ENCODE data around the gene GPN1.
"Not testable (repeated sequence)": the region's sequence is repeated elsewhere in the genome, so short reads cannot be mapped to it uniquely, and the experiment has no call there.

The GPN1 gene

GRCh38 chr2:27587025-27587424 is 41.8 kb upstream of the GPN1 start:
- no peak for TF ChIP-seq CTCF (IDR thresholded peaks at IDR 0.05; ENCODE audit: borderline replicate concordance, insufficient read depth, low read depth, low read length)
- no peak overlapping the region for H3K4me3 ChIP-seq (ENCODE audit: low read depth, low read length)

GRCh38 chr2:27588308-27588707 is 40.5 kb upstream of the GPN1 start:
- no peak overlapping the region for H3K4me3 ChIP-seq (ENCODE audit: low read depth, low read length)

GRCh38 chr2:27591745-27592144 is 37.1 kb upstream of the GPN1 start:
- H3K4me3 ChIP-seq (ENCODE audit: low read depth, low read length): no peak overlapping the region

More at GRCh38 chr2:27588308-27588707, 40.5 kb upstream of the GPN1 start:
- no peak for TF ChIP-seq CTCF (IDR thresholded peaks at IDR 0.05; ENCODE audit: borderline replicate concordance, insufficient read depth, low read depth, low read length)

GRCh38 chr2:27593240-27593639 is 35.6 kb upstream of the GPN1 start:
- no peak for TF ChIP-seq CTCF (IDR thresholded peaks at IDR 0.05; ENCODE audit: borderline replicate concordance, insufficient read depth, low read depth, low read length)
- no peak overlapping the region for H3K4me3 ChIP-seq (ENCODE audit: low read depth, low read length)

More at GRCh38 chr2:27591745-27592144, 37.1 kb upstream of the GPN1 start:
- TF ChIP-seq CTCF (IDR thresholded peaks at IDR 0.05; ENCODE audit: borderline replicate concordance, insufficient read depth, low read depth, low read length): no peak

GRCh38 chr2:27594020-27594703 is 34.7 kb upstream of the GPN1 start:
- not testable (repeated sequence) for H3K4me3 ChIP-seq (ENCODE audit: low read depth, low read length)

GRCh38 chr2:27595412-27595811 is 33.4 kb upstream of the GPN1 start:
- H3K4me3 ChIP-seq (ENCODE audit: low read depth, low read length): not testable (repeated sequence)

GRCh38 chr2:27596627-27597026 is 32.2 kb upstream of the GPN1 start:
- TF ChIP-seq CTCF (IDR thresholded peaks at IDR 0.05; ENCODE audit: borderline replicate concordance, insufficient read depth, low read depth, low read length): no peak
- no peak overlapping the region for H3K4me3 ChIP-seq (ENCODE audit: low read depth, low read length)

- no peak overlapping the region for H3K4me3 ChIP-seq (ENCODE audit: low read depth, low read length)
- no peak for TF ChIP-seq CTCF (IDR thresholded peaks at IDR 0.05; ENCODE audit: borderline replicate concordance, insufficient read depth, low read depth, low read length)
Measured at GRCh38 chr2:27606611-27607010, 22.2 kb upstream of the GPN1 start.
